H9 (cell line): ENCODE measurements around the gene BTNL3. TPM values are rescaled to one million over a fixed set of nuclear protein-coding genes. Genes with fewer than 3 reads are reported as not detected.

Source experiments
- DNase-seq: peaks from one replicate; pipeline ENCODE4 v3.0.0-alpha.2; 2017
- H2AFZ ChIP-seq: one replicate; pipeline ENCODE4 v1.6.1; 2013; ENCODE audit warnings: mild to moderate bottlenecking, low read length, control low read depth, moderate library complexity
- H2AK5ac ChIP-seq: 2 replicates; pipeline ENCODE4 v1.6.1; 2013; ENCODE audit warnings: low read length, control low read depth, mixed read lengths; ENCODE audit not compliant: insufficient read length
- H2BK120ac ChIP-seq: one replicate; pipeline ENCODE4 v1.6.1; 2013; ENCODE audit warnings: low read depth, mild to moderate bottlenecking, low read length, control low read depth, inconsistent platforms; ENCODE audit not compliant: poor library complexity, severe bottlenecking
- H2BK12ac ChIP-seq: 2 replicates; pipeline ENCODE4 v1.6.1; 2013; ENCODE audit warnings: low read length, control low read depth, mixed read lengths, low read depth; ENCODE audit not compliant: insufficient read length
- H2BK15ac ChIP-seq: 2 replicates; pipeline ENCODE4 v1.6.1; 2013; ENCODE audit warnings: low read depth, low read length, control low read depth
- H2BK20ac ChIP-seq: one replicate; pipeline ENCODE4 v1.6.1; 2013; ENCODE audit warnings: low read depth, mild to moderate bottlenecking, low read length, control low read depth, inconsistent platforms; ENCODE audit not compliant: poor library complexity, severe bottlenecking
- H2BK5ac ChIP-seq: 2 replicates; pipeline ENCODE4 v1.6.1; 2013; ENCODE audit warnings: low read length, control low read depth, mixed read lengths; ENCODE audit not compliant: insufficient read length
- H3K14ac ChIP-seq: 2 replicates; pipeline ENCODE4 v1.6.1; 2013; ENCODE audit warnings: low read length, control low read depth; ENCODE audit not compliant: insufficient read depth
- H3K18ac ChIP-seq: 2 replicates; pipeline ENCODE4 v1.6.1; 2013; ENCODE audit warnings: low read depth, mild to moderate bottlenecking, mixed read lengths, low read length, control low read depth; ENCODE audit not compliant: insufficient read length
- H3K23ac ChIP-seq: 2 replicates; pipeline ENCODE4 v1.6.1; 2013; ENCODE audit warnings: low read length, control low read depth, mixed read lengths, low read depth; ENCODE audit not compliant: insufficient read length
- H3K23me2 ChIP-seq: 2 replicates; pipeline ENCODE4 v1.6.1; 2013; ENCODE audit warnings: low read depth, mild to moderate bottlenecking, mixed read lengths, low read length, control low read depth; ENCODE audit not compliant: insufficient read length, poor library complexity, severe bottlenecking
- H3K27ac ChIP-seq: 2 replicates; pipeline ENCODE4 v1.5.1; 2013; ENCODE audit warnings: low read length, control low read depth, mixed read lengths, low read depth; ENCODE audit not compliant: insufficient read length
- H3K27me3 ChIP-seq: 2 replicates; pipeline ENCODE4 v1.6.1; 2013; ENCODE audit warnings: low read length, control low read depth, inconsistent platforms; ENCODE audit not compliant: insufficient read depth
- H3K4ac ChIP-seq: 2 replicates; pipeline ENCODE4 v1.6.1; 2013; ENCODE audit warnings: low read depth, mild to moderate bottlenecking, control low read depth, inconsistent platforms, low read length, moderate library complexity
- H3K4me1 ChIP-seq: 2 replicates; pipeline ENCODE4 v1.6.1; 2013; ENCODE audit warnings: low read length, control low read depth, inconsistent platforms; ENCODE audit not compliant: insufficient read depth
- H3K4me2 ChIP-seq: 2 replicates; pipeline ENCODE4 v1.6.1; 2013; ENCODE audit warnings: low read length, control low read depth, mixed read lengths; ENCODE audit not compliant: insufficient read length, insufficient read depth
- H3K56ac ChIP-seq: 2 replicates; pipeline ENCODE4 v1.6.1; 2013; ENCODE audit warnings: low read depth, mild to moderate bottlenecking, mixed read lengths, low read length, control low read depth; ENCODE audit not compliant: insufficient read length
- H3K79me1 ChIP-seq: 2 replicates; pipeline ENCODE4 v1.6.1; 2013; ENCODE audit warnings: low read depth, mild to moderate bottlenecking, moderate library complexity, low read length, control low read depth, inconsistent platforms; ENCODE audit not compliant: insufficient read depth, poor library complexity, severe bottlenecking
- H3K79me2 ChIP-seq: 2 replicates; pipeline ENCODE4 v1.6.1; 2013; ENCODE audit warnings: low read length, control low read depth, inconsistent platforms; ENCODE audit not compliant: insufficient read depth
- H3K9ac ChIP-seq: 2 replicates; pipeline ENCODE4 v1.6.1; 2013; ENCODE audit warnings: low read length, control low read depth, mixed read lengths; ENCODE audit not compliant: insufficient read length; ENCODE audit errors: extremely low read depth
- H3K9me3 ChIP-seq: one replicate; pipeline ENCODE4 v1.6.1; 2013; ENCODE audit warnings: low read depth, low read length, inconsistent platforms; ENCODE audit not compliant: control insufficient read depth
- H3T11ph ChIP-seq: one replicate; pipeline ENCODE4 v1.6.1; 2013; ENCODE audit warnings: mild to moderate bottlenecking, low read length, control low read depth, inconsistent platforms
- H4K20me1 ChIP-seq: one replicate; pipeline ENCODE4 v1.6.1; 2013; ENCODE audit not compliant: control insufficient read depth, insufficient read length, insufficient read depth
- H4K5ac ChIP-seq: 2 replicates; pipeline ENCODE4 v1.6.1; 2013; ENCODE audit warnings: low read depth, mild to moderate bottlenecking, mixed read lengths, low read length, control low read depth; ENCODE audit not compliant: insufficient read length
- H4K8ac ChIP-seq: replicated peaks from 2 replicates; pipeline ENCODE4 v1.6.1; 2013; ENCODE audit warnings: low read length, control low read depth, mixed read lengths, low read depth; ENCODE audit not compliant: insufficient read length
- H4K91ac ChIP-seq: 2 replicates; pipeline ENCODE4 v1.6.1; 2013; ENCODE audit warnings: low read depth, mild to moderate bottlenecking, moderate library complexity, mixed read lengths, low read length, control low read depth; ENCODE audit not compliant: insufficient read length
- H3K27ac Mint-ChIP-seq, 3 experiments: 2 replicates in 2 of 3; 3 replicates in 1 of 3; pipeline ENCODE4 v1.8.0; 2020 to 2021; ENCODE audit warnings: mixed read lengths in 3 of 3, mild to moderate bottlenecking in 1 of 3, moderate library complexity in 1 of 3
- H3K27me3 Mint-ChIP-seq: 2 replicates; pipeline ENCODE4 v1.8.0; 2021; ENCODE audit warnings: low read depth, mild to moderate bottlenecking, moderate library complexity, mixed read lengths
- H3K36me3 Mint-ChIP-seq, 3 experiments: 2 replicates in 2 of 3; 3 replicates in 1 of 3; pipeline ENCODE4 v1.8.0; 2020 to 2021; ENCODE audit warnings: low read depth in 3 of 3, mixed read lengths in 3 of 3; ENCODE audit not compliant: insufficient read depth in 1 of 3
- H3K4me1 Mint-ChIP-seq, 2 experiments: 2 replicates each; pipeline ENCODE4 v1.8.0; 2020; ENCODE audit warnings: mixed read lengths in 2 of 2
- H3K4me3 Mint-ChIP-seq, 2 experiments: 2 replicates in 1 of 2; 3 replicates in 1 of 2; pipeline ENCODE4 v1.8.0; 2020 to 2021; ENCODE audit warnings: mild to moderate bottlenecking in 2 of 2, mixed read lengths in 2 of 2, moderate library complexity in 1 of 2
- H3K9me3 Mint-ChIP-seq, 2 experiments: 2 replicates in 1 of 2; 3 replicates in 1 of 2; pipeline ENCODE4 v1.8.0; 2020; ENCODE audit warnings: mild to moderate bottlenecking in 2 of 2, mixed read lengths in 2 of 2, moderate library complexity in 1 of 2
- WGBS: extraction: QIAGEN DNeasy Blood & Tissue Kit; methylation state at CpG from one replicate; pipeline ENCODE4 v1.1.7; 2013; ENCODE audit warnings: missing lambda C conversion rate, low lambda C conversion rate, mixed read lengths; ENCODE audit not compliant: insufficient read length; ENCODE audit errors: extremely low coverage; 5-methylcytosine and 5-hydroxymethylcytosine counted together
- total RNA-seq: library from RNA; stranded (reverse); gene quantifications from 2 replicates; pipeline ENCODE4 v1.2.1, GENCODE V29; 2021
- TF ChIP-seq, protein P1 (sequence below): fragments of 200-600 bp; sonication (generic); conservative IDR thresholded peaks from 3 replicates; pipeline ENCODE4 v1.8.0; 2021; ENCODE audit warnings: antibody characterized with exemption, mild to moderate bottlenecking

Gene BTNL3
- total RNA-seq, 1 experiment from 2014 or later, result not detected

DNA sequence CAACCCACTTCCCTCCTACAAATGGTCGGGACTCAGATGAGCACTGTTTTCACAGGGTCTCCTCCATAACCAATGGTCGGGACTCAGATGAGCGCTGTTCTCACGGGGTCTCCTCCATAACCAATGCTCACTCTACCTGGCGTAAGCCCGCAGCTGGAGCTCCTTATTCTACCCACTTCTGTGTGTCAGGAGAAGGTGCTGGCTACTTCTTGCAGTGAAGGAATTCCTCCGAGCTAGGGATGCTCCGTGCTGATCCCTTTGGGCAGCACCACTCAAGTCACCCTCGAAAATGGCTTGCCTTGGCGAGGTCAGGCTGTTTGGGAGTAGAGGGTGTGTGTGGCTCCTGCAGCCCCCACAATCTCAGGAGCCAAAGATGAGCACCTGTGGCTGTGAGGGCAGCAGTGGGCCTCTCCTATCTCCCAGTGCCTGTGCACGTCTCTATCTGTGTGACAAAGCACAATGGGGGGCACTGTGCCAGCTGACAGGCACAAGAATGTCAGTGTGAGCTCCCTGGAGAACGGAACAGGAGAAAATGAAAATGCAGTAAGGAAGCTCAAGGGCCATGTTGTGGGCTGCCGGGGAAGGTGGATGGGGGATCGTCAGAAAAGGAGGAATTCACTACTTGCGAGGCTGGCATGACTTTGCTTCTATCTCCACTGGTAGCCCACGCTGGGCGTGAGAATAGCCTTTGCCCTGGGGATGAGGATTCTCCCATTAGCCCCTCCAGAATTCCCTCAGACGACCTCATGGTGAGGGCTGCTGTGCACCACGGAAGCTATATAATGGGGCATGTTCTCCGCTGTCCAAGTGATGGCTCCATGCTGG is 47.6 kb downstream of the BTNL3 start:
- H3K4me1 Mint-ChIP-seq, result peaks cover 8 to 22% of the 10 kb centered on the region in 2 experiments
- Histone ChIP-seq H3K4me1 (no peaks in the 10 kb centered on the region), H3K4ac (no peak overlapping the region), H2BK20ac (no peak overlapping the region), H3K23ac (no peak overlapping the region), H3K9ac (no peak overlapping the region), H2BK12ac (no peak overlapping the region), H2BK5ac (no peak overlapping the region), H3K79me1 (no peaks in the 10 kb centered on the region), H2AK5ac (no peak overlapping the region), H3K18ac (no peak overlapping the region), H3K23me2 (no peaks in the 10 kb centered on the region), H3K27me3 (no peaks in the 10 kb centered on the region), H2BK120ac (no peak overlapping the region), H4K8ac (no peak overlapping the region), H3T11ph (no peak overlapping the region), H2BK15ac (no peak overlapping the region), H3K27ac (no peak overlapping the region), H3K56ac (no peak overlapping the region), H3K4me2 (no peak overlapping the region), H4K5ac (no peak overlapping the region), H4K20me1 (no peaks in the 10 kb centered on the region), H4K91ac (no peak overlapping the region), H3K79me2 (no peaks in the 10 kb centered on the region), H2AFZ (no peak overlapping the region), H3K14ac (no peak overlapping the region), H3K9me3 (no peaks in the 10 kb centered on the region)
- peaks cover 40% of the 10 kb centered on the region for H3K27me3 Mint-ChIP-seq
- peaks cover 4 to 11% of the 10 kb centered on the region in 2 experiments; a peak in 4 of 5 replicates for H3K9me3 Mint-ChIP-seq
- peak overlapping the region in 1 of 3 experiments; percentile 35; a peak in 2 of 7 replicates for H3K27ac Mint-ChIP-seq
- WGBS, result no CpG with 5 or more reads among the region's 20 CpGs
- H3K4me3 Mint-ChIP-seq, result no peak overlapping the region; a peak in 1 of 5 replicates
- TF ChIP-seq, protein P1, sequence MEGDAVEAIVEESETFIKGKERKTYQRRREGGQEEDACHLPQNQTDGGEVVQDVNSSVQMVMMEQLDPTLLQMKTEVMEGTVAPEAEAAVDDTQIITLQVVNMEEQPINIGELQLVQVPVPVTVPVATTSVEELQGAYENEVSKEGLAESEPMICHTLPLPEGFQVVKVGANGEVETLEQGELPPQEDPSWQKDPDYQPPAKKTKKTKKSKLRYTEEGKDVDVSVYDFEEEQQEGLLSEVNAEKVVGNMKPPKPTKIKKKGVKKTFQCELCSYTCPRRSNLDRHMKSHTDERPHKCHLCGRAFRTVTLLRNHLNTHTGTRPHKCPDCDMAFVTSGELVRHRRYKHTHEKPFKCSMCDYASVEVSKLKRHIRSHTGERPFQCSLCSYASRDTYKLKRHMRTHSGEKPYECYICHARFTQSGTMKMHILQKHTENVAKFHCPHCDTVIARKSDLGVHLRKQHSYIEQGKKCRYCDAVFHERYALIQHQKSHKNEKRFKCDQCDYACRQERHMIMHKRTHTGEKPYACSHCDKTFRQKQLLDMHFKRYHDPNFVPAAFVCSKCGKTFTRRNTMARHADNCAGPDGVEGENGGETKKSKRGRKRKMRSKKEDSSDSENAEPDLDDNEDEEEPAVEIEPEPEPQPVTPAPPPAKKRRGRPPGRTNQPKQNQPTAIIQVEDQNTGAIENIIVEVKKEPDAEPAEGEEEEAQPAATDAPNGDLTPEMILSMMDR, result no peak
- no peaks in the 10 kb centered on the region for H3K36me3 Mint-ChIP-seq
- no peak for DNase-seq
